Measurements from ENCODE around the gene GRIK3.

GRCh38 chr1:36838888-36839287 is 195.4 kb downstream of the GRIK3 start:
- TF ChIP-seq CTCF (conservative IDR thresholded peaks at IDR 0.05; ENCODE audit: low read depth, low read length) (no peak), EZH2 (IDR thresholded peaks at IDR 0.05; ENCODE audit: low read length, unreplicated experiment) (no peak), EZH2phosphoT487 (IDR thresholded peaks at IDR 0.05; ENCODE audit: borderline replicate concordance, low read length) (no peak)
